D721Med (cell line): ENCODE measurements around the gene SLC16A8.

Experiments used
- DNase-seq: peaks from one replicate; pipeline ENCODE4 v3.0.0; 2011; ENCODE audit warnings: low spot score; ENCODE audit not compliant: insufficient read length
- FAIRE-seq: peaks from 2 replicates; lab custom pipeline; 2011; peaks lifted over from hg19 to GRCh38; lab: Jason Lieb, UNC
- CTCF ChIP-seq: IDR thresholded peaks from 2 replicates; pipeline ENCODE4 v1.5.1; 2012; ENCODE audit warnings: mild to moderate bottlenecking, control low read depth; ENCODE audit not compliant: insufficient read depth; ENCODE audit errors: missing control alignments

The SLC16A8 gene

GRCh38 chr22:38036392-38037062, 47.5 kb downstream of the SLC16A8 start:
- FAIRE-seq (no peak), DNase-seq (no peak)
- TF ChIP-seq CTCF, result no peak

GRCh38 chr22:38035530-38035885, 48.5 kb downstream of the SLC16A8 start:
- FAIRE-seq (no peak), DNase-seq (no peak)
- no peak for TF ChIP-seq CTCF

- DNase-seq (no peak), FAIRE-seq (no peak)
- no peak for TF ChIP-seq CTCF
Observed at GRCh38 chr22:38034884-38035529, 49.0 kb downstream of the SLC16A8 start.

GRCh38 chr22:38034278-38034882, 49.6 kb downstream of the SLC16A8 start:
- no peak for TF ChIP-seq CTCF
- FAIRE-seq (no peak), DNase-seq (no peak)

- DNase-seq, result no peak
- no peak for FAIRE-seq
- TF ChIP-seq CTCF, result no peak
Observed at GRCh38 chr22:38033522-38034277, 50.3 kb downstream of the SLC16A8 start.

- TF ChIP-seq CTCF, result no peak
- FAIRE-seq (no peak), DNase-seq (no peak)
Observed at GRCh38 chr22:38032681-38033521, 51.1 kb downstream of the SLC16A8 start.
